ENCODE data around the gene AXL. TPM values are rescaled to one million over a fixed set of nuclear protein-coding genes. Genes with fewer than 3 reads are reported as not detected.
A peak's percentile ranks its signal among the peaks of the same experiment; 100 is the strongest.
"Not testable (repeated sequence)": the region's sequence is repeated elsewhere in the genome, so short reads cannot be mapped to it uniquely, and the experiment has no call there.

Gene AXL
- total and polyA plus RNA-seq, 12 donors = 6.5 to 22.8 (median 9.8) TPM

- Histone ChIP-seq H3K4me3 (no peak overlapping the region), H3K9me3 (no peaks in the 10 kb centered on the region), H3K27me3 (peaks cover 0 to 39% (median 0%) of the 10 kb centered on the region in 7 donors), H3K27ac (no peak overlapping the region), H3K4me1 (peaks cover 5 to 23% (median 15%) of the 10 kb centered on the region in 9 donors), H3K36me3 (peaks cover 0 to 14% (median 0%) of the 10 kb centered on the region in 9 donors)
- no peak for TF ChIP-seq CTCF (IDR thresholded peaks at IDR 0.05)
- ATAC-seq (no peak), DNase-seq (no peak)
- WGBS, 2 donors = 86 to 87% methylated on average over 3 of the region's 3 CpGs
- intact Hi-C loops (cut with DNase I) = loop anchor here in 3 of 10 donors (5.0 kb wide), 1 partner anchor 34 kb away; the partner anchor contains the start of gene HNRNPUL1 (in 3 of the 3)
Measured at GRCh38 chr19:41228486-41228885, 9.5 kb downstream of the AXL start.

- intact Hi-C loops (cut with DNase I) = loop anchor here in 3 of 10 donors (5.0 kb wide), 1 partner anchor 33 kb away; the partner anchor contains the start of gene HNRNPUL1 (in 3 of the 3)
- WGBS, 2 donors = 84 to 95% methylated on average over 5 of the region's 5 CpGs
Measured at GRCh38 chr19:41229338-41229737, 10.3 kb downstream of the AXL start.

GRCh38 chr19:41230067-41230857 lies 11.2 kb downstream of the AXL start:
- no peak for DNase-seq
- peaks cover 0 to 32% (median 0%) of the 10 kb centered on the region in 7 donors for H3K27me3 ChIP-seq
- H3K4me3 ChIP-seq = no peak overlapping the region
- no peaks in the 10 kb centered on the region for H3K9me3 ChIP-seq
- H3K4me1 ChIP-seq = peaks cover 5 to 21% (median 15%) of the 10 kb centered on the region in 9 donors
- no peak overlapping the region for H3K27ac ChIP-seq
- TF ChIP-seq CTCF (IDR thresholded peaks at IDR 0.05) = no peak
- intact Hi-C loops (cut with DNase I) = no loop called here
- H3K36me3 ChIP-seq = peaks cover 0 to 26% (median 3%) of the 10 kb centered on the region in 9 donors
- no peak for ATAC-seq
- WGBS, 2 donors = 97% methylated on average over 3 of the region's 3 CpGs

More at GRCh38 chr19:41229338-41229737, 10.3 kb downstream of the AXL start:
- Histone ChIP-seq H3K36me3 (peaks cover 0 to 21% (median 0%) of the 10 kb centered on the region in 9 donors), H3K4me1 (peaks cover 5 to 21% (median 15%) of the 10 kb centered on the region in 9 donors), H3K27me3 (peaks cover 0 to 39% (median 0%) of the 10 kb centered on the region in 7 donors)
- H3K27ac ChIP-seq, H3K9me3 ChIP-seq, H3K4me3 ChIP-seq, DNase-seq, ATAC-seq: not testable (repeated sequence)

GRCh38 chr19:41232686-41233085 lies 13.7 kb downstream of the AXL start:
- intact Hi-C loops (cut with DNase I) = no loop called here
- Histone ChIP-seq H3K36me3 (peaks cover 0 to 50% (median 3%) of the 10 kb centered on the region in 9 donors), H3K9me3 (no peaks in the 10 kb centered on the region), H3K4me1 (peaks cover 0 to 8% (median 0%) of the 10 kb centered on the region in 9 donors), H3K27ac (peak overlapping the region in 1 of 10 donors; percentile 49), H3K27me3 (peaks cover 0 to 9% (median 0%) of the 10 kb centered on the region in 7 donors), H3K4me3 (no peak overlapping the region)
- WGBS, 2 donors = 97% methylated on average over 8 of the region's 8 CpGs
- ATAC-seq = no peak
- TF ChIP-seq CTCF (IDR thresholded peaks at IDR 0.05) = no peak
- no peak for DNase-seq

Data from heart right ventricle (tissue), 16 donors.